ENCODE data around the gene SLC16A11.

DNA sequence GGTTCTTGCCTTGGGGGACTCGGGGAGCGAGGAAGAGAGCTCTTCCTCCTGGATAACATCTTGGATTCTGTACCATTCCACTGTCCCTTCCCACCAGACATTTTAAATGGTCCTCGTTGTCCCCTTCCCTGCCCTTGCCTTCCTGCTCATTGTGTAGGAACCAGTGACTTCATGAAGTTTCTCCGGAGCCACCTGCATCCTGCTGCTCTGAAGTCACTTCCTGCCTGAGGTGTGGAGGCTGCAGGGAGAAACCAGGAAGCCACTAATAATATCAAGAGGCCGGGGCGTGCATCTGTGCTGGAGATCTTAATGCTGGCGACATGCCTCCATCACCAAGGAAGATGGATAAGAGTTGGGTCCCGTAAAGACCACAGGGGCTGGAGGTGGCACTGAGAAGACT, 14.2 kb downstream of the SLC16A11 start:
- no peak for TF ChIP-seq CTCF (IDR thresholded peaks at IDR 0.05)
- TF ChIP-seq USF2 (IDR thresholded peaks at IDR 0.05) = no peak
- no peak for TF ChIP-seq POLR2A (IDR thresholded peaks at IDR 0.05; ENCODE audit: low read length)
- no peak for TF ChIP-seq NR3C1 (IDR thresholded peaks at IDR 0.05)
- no peak for TF ChIP-seq JUNB (IDR thresholded peaks at IDR 0.05)
- TF ChIP-seq CEBPB (IDR thresholded peaks at IDR 0.05) = no peak
- no peak for TF ChIP-seq ZFP36 (IDR thresholded peaks at IDR 0.05; ENCODE audit: borderline replicate concordance, partially characterized antibody)
- no peak for TF ChIP-seq JUN (IDR thresholded peaks at IDR 0.05)
